CD4-positive, alpha-beta T cell (primary cell): ENCODE measurements around the gene MCC. TPM values are rescaled to one million over a fixed set of nuclear protein-coding genes. Genes with fewer than 3 reads are reported as not detected.

Experiments
- ATAC-seq: fragments of 200-7000 bp; cut with Tn5 transposase; one replicate; pipeline ENCODE4 v1.10.0; 2022; ENCODE audit warnings: mild to moderate bottlenecking; ENCODE audit not compliant: poor library complexity
- CTCF ChIA-PET: fragments of 350-600 bp; sonication (Branson Sonifier 250); formaldehyde crosslinking; loops from one replicate; lab custom pipeline; 2021; ENCODE audit warnings: antibody characterized with exemption, inconsistent platforms; lab: Charles Lee
- POLR2A ChIA-PET: fragments of 350-600 bp; sonication (Branson Sonifier 250); formaldehyde crosslinking; loops from one replicate; lab custom pipeline; 2021; ENCODE audit warnings: antibody characterized with exemption, inconsistent platforms; lab: Charles Lee
- DNase-seq, 14 experiments: peaks; one replicate each; pipeline ENCODE4 v3.0.0-alpha.2; 2013 to 2020; ENCODE audit warnings: mixed read lengths in 2 of 14
- H3K27ac ChIP-seq, 2 donors: one replicate each; pipeline versions ENCODE4 v1.5.1 to v1.7.0; 2013; ENCODE audit warnings: low read length in 2 of 2, low read depth in 1 of 2, mild to moderate bottlenecking in 1 of 2
- H3K27me3 ChIP-seq, 2 experiments: 1 replicate in 1 of 2; 2 replicates in 1 of 2; pipeline versions ENCODE4 v1.6.1 to v1.7.0; 2013; ENCODE audit warnings: low read length in 2 of 2, control low read depth in 1 of 2, mild to moderate bottlenecking in 1 of 2, moderate library complexity in 1 of 2; ENCODE audit not compliant: insufficient read depth in 2 of 2, control insufficient read depth in 1 of 2
- H3K36me3 ChIP-seq: one replicate; pipeline ENCODE4 v1.6.1; 2013; ENCODE audit warnings: low read length, control low read depth; ENCODE audit not compliant: insufficient read depth
- H3K4me1 ChIP-seq: one replicate; pipeline ENCODE4 v1.6.1; 2013; ENCODE audit warnings: low read length, control low read depth; ENCODE audit not compliant: insufficient read depth
- H3K4me3 ChIP-seq: one replicate; pipeline ENCODE4 v1.5.1; 2013; ENCODE audit warnings: mild to moderate bottlenecking, low read length, moderate library complexity
- H3K9me3 ChIP-seq, 2 experiments: 1 replicate in 1 of 2; 2 replicates in 1 of 2; pipeline versions ENCODE4 v1.6.1 to v1.7.0; 2013; ENCODE audit warnings: low read length in 2 of 2, mild to moderate bottlenecking in 2 of 2, control low read depth in 1 of 2, moderate library complexity in 1 of 2; ENCODE audit not compliant: control insufficient read depth in 1 of 2, insufficient read depth in 1 of 2
- H3K27ac Mint-ChIP-seq: one replicate; pipeline ENCODE4 v1.8.0; 2020; ENCODE audit warnings: mixed read lengths
- H3K27me3 Mint-ChIP-seq: one replicate; pipeline ENCODE4 v1.8.0; 2021; ENCODE audit warnings: mixed read lengths
- H3K36me3 Mint-ChIP-seq: one replicate; pipeline ENCODE4 v1.8.0; 2021; ENCODE audit warnings: low read depth, mixed read lengths
- H3K4me1 Mint-ChIP-seq: one replicate; pipeline ENCODE4 v1.8.0; 2021; ENCODE audit warnings: low read depth, mixed read lengths
- H3K4me3 Mint-ChIP-seq: one replicate; pipeline ENCODE4 v1.8.0; 2020; ENCODE audit warnings: mild to moderate bottlenecking, mixed read lengths
- H3K9me3 Mint-ChIP-seq: one replicate; pipeline ENCODE4 v1.8.0; 2020; ENCODE audit warnings: mixed read lengths
- intact Hi-C, 2 experiments: fragments of 100-400 bp; cut with DNase I in 1 of 2; cut with micrococcal nuclease in 1 of 2; formaldehyde crosslinking; loops; one replicate each; pipeline versions ENCODE4 v1.15.1 to v1.9.0; 2023 to 2025; cut with DNase I, micrococcal nuclease
- total RNA-seq, 174 experiments: library from RNA in 2 of 174; stranded (reverse) in 2 of 174; gene quantifications; one replicate each; pipeline ENCODE4 v1.2.3 and lab custom pipeline; 2021 to 2026
- TF ChIP-seq, protein P1 (sequence below): fragments of 200-600 bp; IDR thresholded peaks from one replicate; pipeline ENCODE4 v1.8.0; 2022; ENCODE audit warnings: antibody characterized with exemption, mild to moderate bottlenecking

Gene MCC
- total RNA-seq, 2 experiments from 2014 or later: 3.2 to 3.3 TPM

DNA sequence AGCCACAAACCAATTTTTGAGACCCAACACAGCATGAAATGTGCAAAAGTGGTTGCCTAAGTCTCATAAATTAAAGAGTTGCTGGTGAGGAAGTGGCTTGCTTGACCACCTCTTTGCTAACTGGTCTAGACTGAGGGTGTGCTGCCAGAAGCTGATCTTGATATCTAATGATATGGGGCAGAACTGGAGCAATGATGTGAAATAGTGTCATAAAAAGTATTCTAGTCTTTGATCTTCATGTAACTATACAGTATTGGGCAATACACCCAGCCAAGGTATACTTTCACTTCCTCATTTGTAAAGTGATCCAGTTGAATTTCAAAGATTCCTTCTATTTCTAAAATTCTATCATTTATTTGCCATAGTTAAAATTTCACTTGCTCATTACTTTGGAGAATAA, 19.3 kb upstream of the MCC start:
- Histone ChIP-seq H3K9me3 (no peaks in the 10 kb centered on the region), H3K27ac (no peak overlapping the region), H3K4me3 (no peak overlapping the region), H3K36me3 (no peaks in the 10 kb centered on the region), H3K27me3 (peaks cover 6 to 18% of the 10 kb centered on the region in 2 experiments), H3K4me1 (no peaks in the 10 kb centered on the region)
- ATAC-seq (no peak), DNase-seq (no peak)
- TF ChIP-seq, protein P1, sequence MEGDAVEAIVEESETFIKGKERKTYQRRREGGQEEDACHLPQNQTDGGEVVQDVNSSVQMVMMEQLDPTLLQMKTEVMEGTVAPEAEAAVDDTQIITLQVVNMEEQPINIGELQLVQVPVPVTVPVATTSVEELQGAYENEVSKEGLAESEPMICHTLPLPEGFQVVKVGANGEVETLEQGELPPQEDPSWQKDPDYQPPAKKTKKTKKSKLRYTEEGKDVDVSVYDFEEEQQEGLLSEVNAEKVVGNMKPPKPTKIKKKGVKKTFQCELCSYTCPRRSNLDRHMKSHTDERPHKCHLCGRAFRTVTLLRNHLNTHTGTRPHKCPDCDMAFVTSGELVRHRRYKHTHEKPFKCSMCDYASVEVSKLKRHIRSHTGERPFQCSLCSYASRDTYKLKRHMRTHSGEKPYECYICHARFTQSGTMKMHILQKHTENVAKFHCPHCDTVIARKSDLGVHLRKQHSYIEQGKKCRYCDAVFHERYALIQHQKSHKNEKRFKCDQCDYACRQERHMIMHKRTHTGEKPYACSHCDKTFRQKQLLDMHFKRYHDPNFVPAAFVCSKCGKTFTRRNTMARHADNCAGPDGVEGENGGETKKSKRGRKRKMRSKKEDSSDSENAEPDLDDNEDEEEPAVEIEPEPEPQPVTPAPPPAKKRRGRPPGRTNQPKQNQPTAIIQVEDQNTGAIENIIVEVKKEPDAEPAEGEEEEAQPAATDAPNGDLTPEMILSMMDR: no peak
- CTCF ChIA-PET: no interaction called here
- Mint-ChIP-seq H3K4me1 (no peaks in the 10 kb centered on the region), H3K36me3 (no peaks in the 10 kb centered on the region), H3K27me3 (peaks cover 74% of the 10 kb centered on the region), H3K4me3 (no peak overlapping the region), H3K9me3 (no peaks in the 10 kb centered on the region), H3K27ac (no peak overlapping the region)
- intact Hi-C loops: no loop called here
- POLR2A ChIA-PET: no interaction called here

DNA sequence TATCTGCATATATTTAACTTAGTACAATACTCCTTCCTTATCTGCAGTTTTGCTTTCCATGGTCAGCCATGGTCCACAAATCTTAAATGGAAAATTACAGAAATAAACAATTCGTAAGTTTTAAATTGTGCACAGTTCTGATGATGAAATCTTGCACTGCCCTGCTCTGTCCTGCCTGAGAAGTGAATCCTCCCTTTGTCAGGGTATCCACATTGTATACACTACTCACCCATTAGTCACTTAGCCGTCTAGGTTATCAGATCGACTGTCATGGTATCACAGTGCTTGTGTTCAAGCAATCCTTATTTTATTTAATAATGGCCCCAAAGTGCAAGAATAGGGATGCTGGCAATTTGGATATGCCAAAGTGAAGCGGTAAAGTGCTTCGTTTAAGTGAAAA, 16.9 kb upstream of the MCC start:
- no peaks in the 10 kb centered on the region for H3K9me3 ChIP-seq
- no peak overlapping the region for H3K27ac Mint-ChIP-seq
- no peak for ATAC-seq
- H3K4me1 Mint-ChIP-seq: no peaks in the 10 kb centered on the region
- DNase-seq: no peak
- H3K4me3 ChIP-seq: no peak overlapping the region
- ChIA-PET CTCF (no interaction called here), POLR2A (no interaction called here)
- intact Hi-C loops: no loop called here
- TF ChIP-seq, protein P1: no peak
- no peak overlapping the region for H3K27ac ChIP-seq
- H3K27me3 ChIP-seq: peaks cover 10 to 21% of the 10 kb centered on the region in 2 experiments
- H3K27me3 Mint-ChIP-seq: peaks cover 88% of the 10 kb centered on the region
- H3K36me3 Mint-ChIP-seq: no peaks in the 10 kb centered on the region
- H3K9me3 Mint-ChIP-seq: no peaks in the 10 kb centered on the region
- H3K4me1 ChIP-seq: no peaks in the 10 kb centered on the region
- H3K36me3 ChIP-seq: no peaks in the 10 kb centered on the region
- no peak overlapping the region for H3K4me3 Mint-ChIP-seq

- Histone ChIP-seq H3K27ac (no peak overlapping the region), H3K27me3 (peaks cover 10 to 17% of the 10 kb centered on the region in 2 experiments), H3K36me3 (no peaks in the 10 kb centered on the region), H3K4me3 (no peak overlapping the region), H3K9me3 (no peaks in the 10 kb centered on the region), H3K4me1 (no peaks in the 10 kb centered on the region)
- ATAC-seq: no peak
- TF ChIP-seq, protein P1: no peak
- DNase-seq: no peak
- CTCF ChIA-PET: no interaction called here
- H3K9me3 Mint-ChIP-seq: no peaks in the 10 kb centered on the region
- intact Hi-C loops: no loop called here
- no peaks in the 10 kb centered on the region for H3K36me3 Mint-ChIP-seq
- H3K4me1 Mint-ChIP-seq: no peaks in the 10 kb centered on the region
- POLR2A ChIA-PET: interaction anchor here (1.4 kb wide), 1 partner anchor 11 kb away, joined by 5 read pairs; the partner anchor contains the start of gene YTHDC2
- no peak overlapping the region for H3K27ac Mint-ChIP-seq
- H3K27me3 Mint-ChIP-seq: peaks cover 80% of the 10 kb centered on the region
- no peak overlapping the region for H3K4me3 Mint-ChIP-seq
Observed at GRCh38 chr5:113503146-113503545, 14.9 kb upstream of the MCC start.
